Stimulated activated CD4-positive, alpha-beta T cell treated with anti-CD3 and anti-CD28 coated beads, Interleukin-15, amount 100 ng/mL, for 48 hours (primary cell): ENCODE measurements around the gene ATP9A.
"Not testable (repeated sequence)": the region's sequence is repeated elsewhere in the genome, so short reads cannot be mapped to it uniquely, and the experiment has no call there.

Source experiments
- DNase-seq, 2 donors: peaks; one replicate each; pipeline ENCODE4 v3.0.0-alpha.2; 2020; ENCODE audit warnings: low read depth in 2 of 2

Gene ATP9A

DNA sequence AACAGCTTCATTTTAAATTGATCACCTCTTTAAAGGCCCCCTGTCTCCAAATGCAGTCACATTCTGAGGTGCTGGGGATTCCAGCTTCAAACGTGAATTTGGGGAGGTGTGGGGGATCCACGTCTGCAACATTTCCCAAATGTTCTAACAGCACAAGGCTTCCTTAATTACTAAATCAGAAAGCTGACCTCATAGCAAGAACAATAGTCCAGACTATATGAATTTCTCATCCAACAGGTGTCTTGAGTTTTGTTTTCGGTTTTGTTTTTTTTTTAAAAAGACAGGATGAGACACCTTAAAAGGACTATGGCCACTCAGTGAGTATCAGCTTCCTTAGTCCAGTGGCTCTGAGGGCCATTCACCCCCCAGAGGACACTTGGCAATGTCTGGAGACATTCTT is 11.5 kb downstream of the ATP9A start:
- DNase-seq = no peak

DNA sequence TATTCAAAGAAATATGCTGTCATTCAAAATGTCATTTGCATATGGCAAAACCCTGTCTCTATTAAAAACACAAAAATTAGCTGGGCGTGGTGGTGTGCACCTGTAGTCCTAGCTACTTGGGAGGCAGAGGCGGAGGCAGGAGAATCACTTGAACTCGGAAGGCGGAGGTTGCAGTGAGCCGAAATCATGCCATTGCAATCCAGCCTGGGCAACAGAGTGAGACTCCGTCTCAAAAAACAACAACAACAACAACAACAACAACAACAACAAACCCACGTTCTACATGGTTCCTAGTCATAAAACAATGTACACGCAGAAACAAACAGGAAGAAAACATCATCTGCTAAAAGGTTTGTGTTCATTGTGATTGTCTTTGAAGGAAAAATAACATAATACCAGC is 15.0 kb downstream of the ATP9A start:
- DNase-seq = not testable (repeated sequence)

DNA sequence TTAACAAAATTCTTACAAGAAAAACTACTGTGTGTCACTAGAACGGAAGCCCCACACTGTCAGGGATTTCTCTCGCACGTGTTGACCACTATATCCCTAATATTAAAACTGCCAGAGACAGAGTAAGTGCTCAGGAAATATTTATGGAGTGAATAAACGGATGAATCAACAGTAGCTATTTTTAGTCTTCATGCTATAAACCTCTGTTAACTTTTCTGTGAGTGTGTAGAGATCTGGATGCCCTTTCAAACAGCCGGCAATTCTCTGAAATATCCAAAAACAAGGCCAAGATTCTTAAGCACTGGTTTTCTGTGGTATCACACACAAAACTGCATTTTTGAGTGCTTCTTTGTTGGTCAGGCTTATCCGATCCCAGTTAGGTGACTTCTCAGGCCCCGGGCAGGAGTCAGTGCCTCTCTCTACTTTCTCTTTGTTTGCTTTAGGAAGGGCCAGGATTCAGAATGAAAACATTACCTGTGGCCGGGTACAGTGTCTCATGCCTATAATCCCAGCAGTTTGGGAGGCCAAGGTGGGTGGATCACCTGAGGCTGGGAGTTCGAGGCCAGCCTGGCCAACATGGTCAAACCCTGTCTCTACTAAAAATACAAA is 15.7 kb downstream of the ATP9A start:
- no peak for DNase-seq

DNA sequence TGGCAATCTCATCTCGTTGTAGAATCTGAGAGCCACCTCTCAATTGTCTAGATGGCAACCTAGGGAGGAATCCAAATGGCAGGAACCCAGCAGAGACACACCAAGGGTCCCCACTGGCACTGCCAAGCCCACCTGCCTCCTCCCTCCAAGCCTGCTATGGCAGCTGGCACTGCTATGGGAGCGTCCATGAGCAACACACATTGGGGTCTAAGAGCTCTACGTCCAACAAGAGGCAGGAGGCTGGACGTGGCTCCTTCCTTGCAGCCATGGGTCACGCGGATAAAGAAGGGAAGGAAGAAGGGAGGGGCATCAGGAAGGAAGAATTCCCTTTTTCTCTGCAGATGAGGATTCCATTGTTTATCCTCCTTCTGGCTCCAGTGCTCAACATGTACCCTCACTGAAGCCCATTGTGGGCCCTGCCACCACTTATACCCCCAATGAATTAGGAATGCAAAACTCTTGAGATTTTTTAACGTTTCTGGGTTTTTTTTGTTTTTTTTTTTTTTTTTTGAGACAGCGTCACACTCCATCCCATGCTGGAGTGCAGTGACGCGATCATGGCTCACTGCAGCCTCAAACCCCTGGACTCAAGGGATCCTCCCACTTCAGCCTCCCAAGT is 17.3 kb downstream of the ATP9A start:
- DNase-seq = no peak

DNA sequence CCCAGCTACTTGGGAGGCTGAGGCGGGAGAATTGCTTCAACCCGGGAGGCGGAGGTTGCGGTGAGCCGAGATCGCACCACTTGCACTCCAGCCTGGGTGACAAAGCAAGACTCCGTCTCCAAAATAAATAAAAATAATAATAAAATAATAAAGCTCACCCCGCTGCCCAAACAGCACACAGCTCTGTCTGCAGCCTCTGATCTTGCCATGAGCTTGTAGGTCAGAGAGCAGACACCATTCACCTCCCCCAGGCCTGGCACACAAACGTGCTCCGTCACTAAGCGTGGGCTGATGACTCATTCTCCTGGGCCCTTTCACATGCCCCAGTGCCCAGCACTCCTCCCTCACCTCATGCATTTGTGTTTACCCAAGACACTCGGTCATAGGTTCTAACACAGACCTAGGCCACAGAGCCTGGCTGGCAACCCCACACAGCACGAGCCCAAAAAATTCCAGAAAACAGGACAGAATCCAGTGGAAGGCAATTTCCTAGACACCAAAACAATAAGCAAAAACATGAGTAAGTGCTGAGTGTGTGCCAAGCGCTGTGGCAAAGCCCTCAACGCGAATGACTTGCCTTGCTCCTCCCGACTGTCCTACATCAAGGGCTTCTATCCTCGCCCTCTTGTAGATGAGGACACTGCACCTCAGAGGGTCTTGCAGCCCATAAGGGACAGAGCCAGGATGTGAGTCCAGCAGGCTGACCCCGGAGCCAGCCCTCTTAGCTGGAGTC is 18.0 kb downstream of the ATP9A start:
- DNase-seq = peak in 1 of 2 donors; percentile 34

DNA sequence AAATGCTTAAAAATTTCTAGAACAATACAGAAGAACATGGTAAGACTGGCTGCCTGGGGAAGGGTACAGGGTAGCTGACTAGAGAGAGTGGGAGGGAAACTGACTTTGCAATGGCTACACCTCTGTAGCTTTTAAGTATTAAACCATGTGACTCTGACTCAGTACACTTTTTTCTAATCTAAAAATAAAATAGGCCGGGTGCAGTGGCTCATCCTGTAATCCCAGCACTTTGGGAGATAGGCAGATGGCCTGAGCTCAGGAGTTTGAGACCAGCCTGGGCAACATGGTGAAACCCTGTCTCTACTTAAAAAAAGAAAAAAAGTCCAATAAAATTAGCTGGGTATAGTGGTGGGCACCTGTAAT is 18.5 kb downstream of the ATP9A start:
- no peak for DNase-seq

DNA sequence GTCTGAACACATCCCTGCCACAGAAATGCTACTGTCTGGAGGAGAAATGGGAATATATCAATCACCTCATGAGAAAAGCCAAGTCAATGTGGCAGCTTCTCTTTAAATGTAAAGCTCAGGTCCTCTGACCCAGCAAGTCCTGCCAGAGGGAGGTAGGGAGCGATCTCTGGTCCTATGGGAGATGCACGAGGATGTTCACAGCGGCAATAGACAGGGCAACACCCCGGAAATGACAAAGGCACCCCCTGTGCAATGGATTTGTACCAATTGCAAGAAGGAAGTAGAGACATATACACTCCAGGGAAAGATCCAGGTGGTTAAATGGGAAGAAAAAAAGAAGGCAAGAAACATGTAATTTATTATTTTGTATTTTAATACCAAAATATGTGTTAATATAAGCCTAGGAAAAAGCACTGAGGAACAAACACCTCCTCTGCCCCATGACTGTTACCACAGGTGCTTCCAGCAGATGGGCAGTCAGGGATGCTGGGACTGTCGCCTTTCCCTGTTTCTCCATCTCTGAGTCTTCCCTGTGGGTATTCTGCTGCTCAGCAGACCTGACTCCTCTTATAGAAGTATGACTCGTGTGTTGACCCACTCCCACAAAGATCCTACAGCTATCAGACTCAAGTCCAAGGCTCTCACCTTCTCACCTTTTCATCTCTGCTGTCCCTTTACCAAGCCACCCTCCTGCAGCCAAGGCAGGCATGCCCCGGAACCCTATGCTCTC is 20.8 kb downstream of the ATP9A start:
- no peak for DNase-seq

DNA sequence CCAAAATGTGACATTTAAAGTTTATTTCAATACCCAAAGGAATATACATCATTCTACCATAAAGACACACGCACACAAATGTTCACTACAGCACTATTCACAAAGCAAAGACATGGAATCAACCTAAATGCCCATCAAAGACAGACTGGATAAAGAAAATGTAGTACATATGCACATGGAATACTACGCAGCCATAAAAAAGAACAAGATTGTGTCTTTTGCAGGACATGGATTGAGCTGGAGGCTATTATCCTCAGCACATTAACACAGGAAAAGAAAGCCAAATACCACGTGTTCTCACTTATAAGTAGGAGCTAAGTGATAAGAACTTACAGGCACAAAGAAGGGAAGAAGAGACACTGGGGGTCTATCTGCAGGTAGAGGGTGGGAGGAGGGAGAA is 22.4 kb downstream of the ATP9A start:
- DNase-seq = no peak

DNA sequence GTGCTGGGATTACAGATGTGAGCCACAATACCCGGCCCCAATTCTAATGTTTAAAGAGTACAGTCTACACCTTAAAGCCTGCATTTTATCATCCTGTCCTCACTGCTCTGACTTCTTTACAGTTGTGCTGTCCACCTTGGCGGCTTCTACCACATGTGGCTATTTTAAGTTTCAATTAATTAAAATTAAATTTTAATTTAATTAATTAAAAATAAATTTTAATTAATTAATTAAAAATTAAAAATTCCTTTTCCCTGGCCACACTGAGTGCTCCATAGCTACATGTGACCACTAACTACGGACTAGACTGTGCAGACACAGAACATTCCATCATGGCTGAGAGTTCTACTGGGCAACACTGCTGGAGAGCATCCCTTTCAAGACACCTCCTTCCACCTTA is 27.4 kb downstream of the ATP9A start:
- DNase-seq = no peak

DNA sequence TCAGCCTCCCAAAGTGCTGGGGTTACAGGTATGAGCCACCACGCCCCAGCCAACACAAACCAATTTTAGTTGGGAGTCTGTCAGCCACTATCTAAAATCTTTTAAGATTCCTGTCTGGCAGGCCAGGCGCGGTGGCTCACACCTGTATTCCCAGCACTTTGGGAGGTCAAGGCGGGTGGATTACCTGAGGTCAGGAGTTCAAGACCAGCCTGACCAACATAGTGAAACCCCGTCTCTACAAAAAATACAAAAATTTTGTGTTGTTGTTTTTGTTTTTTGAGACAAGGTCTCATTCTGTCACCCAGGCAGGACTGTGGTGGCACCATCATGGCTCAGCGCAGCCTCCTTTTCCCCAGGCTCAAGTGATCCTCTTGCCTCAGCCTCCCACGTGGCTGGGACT is 27.9 kb downstream of the ATP9A start:
- not testable (repeated sequence) for DNase-seq

DNA sequence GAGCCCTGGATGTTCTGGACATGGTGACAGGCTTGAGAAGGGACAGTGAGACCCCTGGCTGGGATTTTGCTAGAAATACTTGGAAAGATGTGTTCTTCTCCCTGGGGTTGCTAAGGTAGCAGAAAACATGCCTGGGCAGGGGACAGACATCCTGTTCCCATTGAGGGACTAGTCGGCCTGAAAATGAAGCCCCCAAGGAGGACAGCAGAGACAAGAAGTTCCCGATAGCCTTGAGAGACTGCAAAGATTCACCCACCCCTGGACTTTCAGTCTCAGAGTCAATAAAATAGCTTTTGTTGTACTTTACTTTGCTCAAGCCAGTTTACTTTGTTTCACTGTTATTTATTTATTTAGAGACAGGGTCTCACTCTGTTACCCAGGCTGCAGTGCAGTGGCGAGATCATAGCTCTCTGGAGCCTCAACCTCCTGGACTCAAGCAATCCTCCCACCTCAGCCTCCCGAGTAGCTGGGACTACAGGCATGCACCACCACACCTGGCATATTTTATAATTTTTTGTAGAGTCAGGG is 28.4 kb downstream of the ATP9A start:
- no peak for DNase-seq

DNA sequence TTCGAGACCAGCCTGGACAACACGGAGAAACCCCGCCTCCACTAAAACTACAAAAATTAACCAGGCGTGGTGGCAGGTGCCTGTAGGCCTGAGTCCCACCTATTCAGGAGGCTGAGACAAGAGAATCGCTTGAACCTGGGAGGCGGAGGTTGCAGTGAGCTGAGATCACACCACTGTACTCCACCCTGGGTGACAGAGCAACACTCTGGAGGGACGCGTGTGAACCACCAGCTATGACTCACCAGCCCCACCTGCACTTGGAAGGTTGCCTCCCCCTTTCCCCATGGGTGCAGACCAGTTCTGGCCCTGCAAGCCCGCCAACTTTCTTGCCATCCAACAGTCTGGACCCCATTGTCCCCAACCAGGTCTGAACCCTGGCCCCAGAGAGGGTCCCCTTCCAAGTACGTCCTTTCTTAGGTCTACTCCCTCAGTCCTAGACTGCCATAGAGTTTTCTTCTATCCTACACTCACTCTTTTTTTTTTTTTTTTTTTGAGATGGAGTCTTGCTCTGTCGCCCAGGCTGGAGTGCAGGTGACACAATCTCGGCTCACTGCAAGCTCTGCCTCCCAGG is 29.2 kb downstream of the ATP9A start:
- DNase-seq = no peak

DNA sequence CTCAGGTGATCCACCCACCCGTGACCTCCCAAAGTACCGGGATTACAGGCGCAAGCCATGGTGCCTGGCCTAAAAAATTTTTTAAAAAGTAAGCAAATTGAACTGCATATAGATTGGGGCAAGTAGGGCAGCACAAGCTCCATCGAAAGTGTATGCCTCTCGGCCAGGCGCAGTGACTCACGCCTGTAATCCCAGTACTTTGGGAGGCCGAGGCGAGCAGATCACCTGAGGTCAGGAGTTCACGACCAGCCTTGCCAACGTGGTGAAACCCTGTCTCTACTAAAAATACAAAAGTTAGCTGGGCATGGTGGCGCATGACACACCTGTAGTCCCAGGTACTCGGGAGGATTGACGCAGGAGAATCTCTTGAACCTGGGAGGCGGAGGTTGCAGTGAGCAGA is 29.9 kb downstream of the ATP9A start:
- DNase-seq = not testable (repeated sequence)

DNA sequence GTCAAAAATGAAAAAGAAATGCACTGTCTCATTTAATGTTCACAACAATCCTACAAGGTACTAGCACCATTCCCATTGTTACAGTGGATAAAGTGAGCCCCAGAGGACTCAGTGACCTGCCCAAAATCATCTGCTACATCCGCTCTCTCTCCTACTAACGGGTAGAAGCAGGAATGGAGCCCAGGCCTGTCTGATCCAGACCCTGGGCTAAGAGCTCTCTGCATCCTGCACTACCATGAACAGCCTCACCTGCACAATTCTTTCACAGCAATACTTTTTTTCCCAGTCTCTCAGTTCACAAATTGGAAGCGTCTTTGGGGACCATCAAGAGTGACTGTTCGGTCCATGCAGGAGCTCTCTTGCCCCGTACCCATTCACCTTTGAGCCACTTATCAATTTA is 31.2 kb downstream of the ATP9A start:
- DNase-seq = no peak

DNA sequence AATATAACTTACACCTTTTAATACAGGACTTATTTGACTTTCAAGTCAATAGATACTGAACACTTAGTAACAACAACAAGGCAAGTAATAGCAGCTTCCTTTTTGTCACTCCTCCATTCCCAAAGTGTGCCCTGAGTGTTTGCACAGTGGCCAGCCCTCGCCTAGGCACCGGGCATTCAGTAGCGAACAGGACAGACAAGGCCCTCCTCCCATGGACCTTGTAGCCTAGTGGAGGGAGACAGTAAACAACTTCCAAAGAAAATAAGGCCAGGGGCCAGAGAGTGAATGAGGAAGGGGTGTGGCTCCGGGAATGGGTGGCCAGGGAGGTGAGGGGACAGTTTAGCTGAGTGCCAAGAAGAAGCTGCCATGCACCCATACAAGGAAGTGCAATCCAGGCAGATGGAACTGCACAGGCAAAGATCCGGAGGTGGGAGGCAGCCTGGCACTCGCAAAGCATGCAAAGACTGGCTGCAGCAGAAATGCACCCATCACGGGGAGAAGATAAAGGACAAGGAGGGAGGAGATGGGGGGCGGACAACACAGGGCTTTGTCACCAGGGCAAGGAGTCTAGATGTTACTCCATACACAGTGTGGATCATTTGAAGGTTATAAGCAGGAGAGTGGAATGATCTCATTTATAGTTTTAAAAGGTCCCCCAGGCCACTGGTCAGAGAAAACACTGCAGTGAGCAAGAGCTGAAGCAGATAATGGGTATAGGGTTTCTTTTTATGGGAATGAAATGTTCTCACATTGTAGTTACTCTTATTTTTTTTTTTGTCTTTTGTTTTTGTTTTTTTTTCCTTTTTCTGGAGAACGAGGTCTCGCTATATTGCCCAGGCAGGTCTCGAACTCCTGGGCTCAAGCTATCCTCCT is 32.2 kb downstream of the ATP9A start:
- no peak for DNase-seq

DNA sequence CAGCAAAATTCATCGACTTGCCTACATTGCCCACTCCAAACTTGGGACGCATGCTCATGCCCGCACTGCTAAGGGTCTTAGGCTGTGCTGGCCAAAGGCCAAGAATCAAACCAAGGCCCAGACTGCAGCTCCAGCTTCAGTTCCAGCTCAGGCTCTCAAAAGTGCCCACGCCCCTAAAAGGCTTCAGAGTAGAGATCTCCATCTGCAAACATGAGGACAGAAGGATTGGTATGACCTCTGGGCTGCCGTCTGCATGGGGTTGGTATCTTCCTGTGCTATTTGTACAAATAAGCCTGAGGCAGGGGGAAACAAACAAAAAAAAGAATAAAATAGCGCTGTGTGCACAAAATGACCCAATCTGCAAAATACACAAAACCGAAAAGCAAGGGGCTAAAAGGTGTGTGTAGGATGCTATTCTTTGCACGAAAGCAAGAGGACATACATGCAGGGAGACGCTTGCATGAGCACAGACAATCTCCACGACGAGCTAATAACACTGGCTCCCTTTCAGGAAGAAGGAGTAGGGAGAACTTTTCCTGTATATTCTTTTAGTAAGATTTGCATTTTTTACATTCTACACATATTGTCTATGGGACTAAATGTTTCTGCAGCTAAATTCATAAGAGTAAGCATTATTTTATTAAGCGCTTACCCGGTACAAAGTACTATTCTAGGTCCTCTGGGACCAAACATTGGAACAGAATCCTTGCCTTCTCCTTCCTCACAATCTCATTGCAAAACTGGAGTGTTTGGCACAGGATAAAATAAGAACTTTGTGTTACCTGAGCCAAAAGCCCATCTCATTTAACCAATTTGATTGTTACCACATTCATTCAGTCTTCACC is 33.1 kb downstream of the ATP9A start:
- DNase-seq = no peak

DNA sequence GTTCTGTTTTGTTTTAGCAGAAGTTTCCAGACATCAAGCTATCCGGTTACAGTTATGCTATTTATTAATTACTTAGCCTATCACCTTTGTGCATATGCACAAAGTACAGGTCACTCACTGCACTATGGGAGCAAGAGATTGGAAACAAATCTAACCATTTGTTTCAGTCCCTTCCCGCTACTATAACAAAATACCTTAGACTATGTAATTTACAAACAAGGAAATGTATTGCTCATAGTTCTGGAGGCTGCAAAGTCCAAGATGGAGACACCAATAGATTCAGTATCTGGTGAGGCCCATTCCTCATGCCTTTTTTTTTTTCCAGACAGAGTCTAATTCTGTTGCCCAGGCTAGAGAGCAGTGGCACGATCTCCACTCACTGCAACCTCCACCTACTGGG is 35.1 kb downstream of the ATP9A start:
- no peak for DNase-seq

DNA sequence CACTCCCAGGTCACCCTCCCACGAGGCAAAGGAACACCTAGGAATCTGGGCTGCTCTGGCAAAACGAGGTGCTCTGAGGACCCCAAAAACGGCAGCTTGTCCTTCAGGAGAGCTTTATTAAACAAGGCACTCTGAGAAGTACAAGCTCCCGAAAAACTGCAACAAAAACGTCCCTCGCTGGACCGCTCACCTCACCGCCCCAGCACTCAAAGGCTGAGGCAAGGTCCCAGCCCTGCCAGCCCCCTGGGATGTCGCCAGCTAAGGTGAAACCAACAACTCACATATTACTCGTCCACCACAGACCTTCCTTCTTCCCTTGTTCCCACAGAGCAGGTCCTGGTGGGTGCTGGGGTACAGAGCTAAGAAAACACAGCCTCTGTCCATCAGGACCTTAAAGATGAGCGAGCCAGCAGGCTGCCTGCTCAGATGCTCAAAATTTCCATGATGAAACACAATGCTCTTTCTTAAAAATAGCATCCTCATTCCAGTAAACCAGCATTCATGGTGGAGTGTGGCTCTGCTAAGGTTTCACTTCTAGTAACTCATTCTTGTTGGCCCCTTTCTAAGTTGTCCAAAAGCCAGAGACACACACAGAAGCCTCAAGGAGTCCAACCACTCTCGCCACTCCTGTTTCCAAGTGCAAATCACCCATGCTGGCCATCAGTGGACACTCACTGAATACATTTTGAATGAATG is 35.9 kb downstream of the ATP9A start:
- no peak for DNase-seq

DNA sequence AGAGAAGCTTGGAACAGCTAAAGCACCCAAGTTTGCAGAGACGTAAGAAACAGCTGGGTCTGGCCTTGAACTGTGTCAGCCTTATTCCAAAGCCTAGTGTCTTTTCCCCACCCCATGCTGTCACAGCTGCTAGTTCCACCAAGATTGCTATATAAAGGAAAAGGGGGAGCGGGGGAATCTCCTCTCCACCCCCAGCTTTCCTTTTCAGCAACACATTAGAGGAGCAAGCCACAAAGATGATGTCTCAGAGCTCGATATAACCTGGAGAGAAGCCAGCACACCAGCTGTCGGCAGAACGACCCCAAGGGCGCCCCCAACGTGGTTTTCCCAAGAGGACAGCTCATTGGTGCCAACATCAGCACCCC is 36.5 kb downstream of the ATP9A start:
- DNase-seq = no peak

DNA sequence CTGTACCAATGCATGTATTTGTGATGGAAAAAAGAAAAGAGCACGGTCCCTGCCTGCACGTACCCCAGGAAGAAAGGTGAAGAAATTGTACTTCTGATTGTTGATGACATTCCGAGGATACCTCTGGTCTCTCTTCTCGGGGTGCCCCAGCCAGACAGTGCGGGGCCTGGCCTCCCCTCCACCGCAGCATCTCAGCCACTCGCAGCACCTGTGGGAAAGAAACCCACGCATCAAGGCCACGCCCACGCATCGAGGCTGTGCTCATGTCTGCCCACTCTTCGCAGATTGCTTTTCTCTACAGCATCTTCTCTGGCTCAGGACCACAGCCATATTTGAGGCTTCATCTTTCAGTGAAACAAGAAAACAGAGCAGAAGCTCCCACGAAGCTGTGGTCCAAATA is 38.4 kb downstream of the ATP9A start:
- no peak for DNase-seq
